Measurements from ENCODE around the gene WNT9B.

DNA sequence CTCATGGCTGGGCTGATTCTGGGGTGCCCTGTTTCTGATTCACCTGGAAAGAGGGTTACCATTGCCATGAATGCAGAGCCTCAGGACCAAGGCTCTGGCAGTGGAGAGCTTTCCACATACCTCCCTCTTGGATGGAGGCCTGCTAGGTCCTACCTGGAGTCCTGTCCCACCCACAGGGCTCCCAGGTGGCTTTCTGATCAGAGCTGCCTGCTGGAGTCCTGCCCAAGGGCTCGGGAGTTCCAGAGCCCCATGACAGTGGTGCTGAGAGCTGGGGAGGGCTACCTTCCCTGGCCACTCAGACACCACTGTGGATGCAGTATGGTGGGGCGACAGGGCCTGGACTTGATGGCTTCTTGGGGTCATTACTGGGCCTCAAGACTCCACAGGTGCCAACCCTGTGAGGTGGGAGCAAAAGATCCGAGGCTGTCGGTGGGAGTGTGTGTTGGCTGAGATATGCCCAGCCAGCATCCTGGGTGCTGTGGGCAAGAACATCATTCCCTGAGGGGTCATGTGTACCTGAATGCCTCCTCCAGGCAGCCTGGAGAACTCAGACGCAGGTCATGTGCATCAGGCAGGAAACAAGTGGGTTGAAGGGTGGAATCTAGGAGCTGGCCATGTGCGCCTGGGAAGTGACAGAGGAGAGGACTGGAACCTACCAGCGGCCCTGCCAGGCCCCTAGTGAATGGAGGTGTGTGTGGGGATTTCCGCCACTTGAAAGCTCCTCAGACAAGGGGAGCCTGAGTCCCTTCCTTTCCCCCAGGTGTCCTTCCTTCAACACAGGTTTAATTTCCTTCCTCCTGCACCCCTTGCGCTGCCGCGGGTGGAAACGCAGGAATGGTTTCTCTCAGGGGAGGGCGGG lies 30.6 kb upstream of the WNT9B start:
- TF ChIP-seq, protein P1, sequence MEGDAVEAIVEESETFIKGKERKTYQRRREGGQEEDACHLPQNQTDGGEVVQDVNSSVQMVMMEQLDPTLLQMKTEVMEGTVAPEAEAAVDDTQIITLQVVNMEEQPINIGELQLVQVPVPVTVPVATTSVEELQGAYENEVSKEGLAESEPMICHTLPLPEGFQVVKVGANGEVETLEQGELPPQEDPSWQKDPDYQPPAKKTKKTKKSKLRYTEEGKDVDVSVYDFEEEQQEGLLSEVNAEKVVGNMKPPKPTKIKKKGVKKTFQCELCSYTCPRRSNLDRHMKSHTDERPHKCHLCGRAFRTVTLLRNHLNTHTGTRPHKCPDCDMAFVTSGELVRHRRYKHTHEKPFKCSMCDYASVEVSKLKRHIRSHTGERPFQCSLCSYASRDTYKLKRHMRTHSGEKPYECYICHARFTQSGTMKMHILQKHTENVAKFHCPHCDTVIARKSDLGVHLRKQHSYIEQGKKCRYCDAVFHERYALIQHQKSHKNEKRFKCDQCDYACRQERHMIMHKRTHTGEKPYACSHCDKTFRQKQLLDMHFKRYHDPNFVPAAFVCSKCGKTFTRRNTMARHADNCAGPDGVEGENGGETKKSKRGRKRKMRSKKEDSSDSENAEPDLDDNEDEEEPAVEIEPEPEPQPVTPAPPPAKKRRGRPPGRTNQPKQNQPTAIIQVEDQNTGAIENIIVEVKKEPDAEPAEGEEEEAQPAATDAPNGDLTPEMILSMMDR (IDR thresholded peaks at IDR 0.05; ENCODE audit: insufficient read depth, low read length, poor library complexity, severe bottlenecking), result no peak
- no peak for TF ChIP-seq EZH2phosphoT487 (conservative IDR thresholded peaks at IDR 0.05; ENCODE audit: low read length)
